GM18520 (cell line): Measurements from ENCODE around the gene FBN1.

Experiments used
- ATAC-seq: cut with Tn5 transposase; IDR thresholded peaks from one replicate; pipeline ENCODE4 v1.9.1; 2021; ENCODE audit not compliant: unreplicated experiment

Gene FBN1

DNA sequence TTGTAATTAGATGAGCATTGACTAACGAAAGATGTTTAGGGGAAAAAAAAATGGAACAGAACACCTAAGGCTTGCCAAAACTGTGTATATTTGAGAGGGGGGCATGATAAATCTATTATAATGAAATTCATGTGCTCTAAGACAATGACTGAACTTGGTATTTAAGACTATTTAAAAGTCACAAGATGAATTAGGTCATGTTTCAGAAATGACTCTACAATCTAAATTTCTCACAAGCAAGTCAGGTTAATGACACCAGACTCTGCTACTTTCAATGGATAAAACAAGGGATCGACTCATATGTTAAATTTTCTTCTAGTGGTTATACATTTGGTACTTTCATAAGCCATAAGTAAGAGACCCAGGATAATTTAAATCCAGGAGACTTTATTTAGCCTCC lies 235.9 kb downstream of the FBN1 start:
- no peak for ATAC-seq

DNA sequence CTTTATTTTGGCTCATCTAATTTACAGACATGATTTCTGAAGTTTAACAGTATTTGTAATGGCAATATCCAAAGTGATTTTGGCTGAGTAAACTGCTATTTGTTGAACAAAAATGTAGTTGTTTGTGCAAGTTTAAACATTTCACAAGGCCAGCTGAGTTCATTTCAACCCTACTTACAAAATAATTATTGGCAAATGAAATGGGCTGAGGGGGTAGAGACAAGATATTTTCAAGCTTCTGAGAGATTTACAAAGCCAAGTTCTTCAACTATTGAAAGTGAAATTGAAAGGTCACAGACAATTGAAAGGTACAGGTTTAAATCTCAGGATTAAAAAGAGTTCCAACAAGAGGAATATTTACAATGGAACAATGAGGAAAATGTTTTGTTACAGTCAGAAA lies 237.2 kb downstream of the FBN1 start:
- ATAC-seq = no peak

- ATAC-seq = no peak
These were observed 237.9 kb downstream of the FBN1 start for GRCh38 chr15:48407646-48408045.

GRCh38 chr15:48406911-48407310 lies 238.6 kb downstream of the FBN1 start:
- ATAC-seq = no peak

GRCh38 chr15:48406266-48406891 lies 239.1 kb downstream of the FBN1 start:
- ATAC-seq = no peak

- peak; percentile 57 for ATAC-seq
These were observed 242.9 kb downstream of the FBN1 start for GRCh38 chr15:48402427-48403177.

DNA sequence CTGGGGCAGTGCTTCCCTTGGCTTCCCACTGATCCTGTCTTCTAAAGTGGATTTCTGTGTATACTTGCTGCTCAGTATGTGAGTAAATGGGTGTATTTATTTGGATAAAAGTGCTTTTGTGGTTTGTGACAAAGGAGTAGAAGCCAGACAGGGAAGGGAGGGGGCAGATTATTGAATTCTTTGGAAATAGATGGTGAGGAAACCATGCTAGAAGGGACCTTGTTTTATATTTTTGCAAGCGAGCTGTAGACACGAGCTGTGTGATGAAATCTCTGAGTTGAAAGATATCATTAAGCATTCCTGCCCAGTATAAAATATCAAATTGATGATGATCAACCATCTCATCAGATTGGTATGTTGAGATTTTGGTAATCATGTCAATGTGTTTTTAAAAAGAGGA lies 245.4 kb downstream of the FBN1 start:
- ATAC-seq = no peak

DNA sequence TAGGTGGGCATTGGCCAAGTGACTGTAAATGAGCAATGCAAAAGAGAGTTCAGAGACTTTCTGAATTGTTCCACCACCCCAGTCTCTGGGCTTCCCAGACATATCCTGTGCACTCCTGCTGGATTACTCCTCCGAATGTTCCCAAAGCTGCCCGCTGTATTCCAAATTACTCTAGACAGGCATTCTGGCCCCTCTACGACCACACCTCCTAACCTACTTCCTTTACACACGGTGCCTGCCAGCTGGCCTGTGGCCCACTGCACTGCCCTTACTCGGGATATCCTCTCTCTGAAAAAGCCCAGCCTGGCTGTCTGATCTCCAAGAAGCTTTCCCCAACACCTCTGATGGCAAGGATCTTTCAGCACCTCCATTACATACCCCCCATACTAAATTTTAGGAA lies 247.7 kb downstream of the FBN1 start:
- no peak for ATAC-seq

GRCh38 chr15:48396020-48396419 lies 249.5 kb downstream of the FBN1 start:
- no peak for ATAC-seq

DNA sequence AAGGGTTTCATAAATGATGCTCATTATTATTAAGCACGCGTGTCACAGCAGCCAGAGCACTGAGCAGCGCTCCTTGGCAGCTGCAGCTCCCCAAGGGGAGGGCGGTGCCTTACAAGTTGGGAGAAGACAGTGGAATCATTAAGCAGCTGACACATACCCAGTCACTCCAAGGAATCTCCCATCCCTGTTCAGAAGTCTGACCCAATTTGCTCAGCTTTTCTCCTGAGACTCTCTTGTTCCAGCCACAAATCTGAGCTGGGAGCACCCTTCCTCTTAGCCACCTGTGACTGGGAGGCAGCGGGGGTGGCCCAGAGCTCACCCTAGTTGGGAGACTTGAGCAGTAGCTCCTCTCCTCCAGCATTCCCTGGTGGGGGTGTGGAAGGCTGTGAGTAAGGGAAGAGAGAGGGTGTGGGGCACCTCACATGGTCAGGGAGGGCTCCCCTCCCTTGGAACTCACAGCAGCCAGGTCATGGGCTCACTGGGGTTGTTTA lies 249.9 kb downstream of the FBN1 start:
- ATAC-seq = no peak

GRCh38 chr15:48394970-48395369 lies 250.5 kb downstream of the FBN1 start:
- ATAC-seq = no peak

DNA sequence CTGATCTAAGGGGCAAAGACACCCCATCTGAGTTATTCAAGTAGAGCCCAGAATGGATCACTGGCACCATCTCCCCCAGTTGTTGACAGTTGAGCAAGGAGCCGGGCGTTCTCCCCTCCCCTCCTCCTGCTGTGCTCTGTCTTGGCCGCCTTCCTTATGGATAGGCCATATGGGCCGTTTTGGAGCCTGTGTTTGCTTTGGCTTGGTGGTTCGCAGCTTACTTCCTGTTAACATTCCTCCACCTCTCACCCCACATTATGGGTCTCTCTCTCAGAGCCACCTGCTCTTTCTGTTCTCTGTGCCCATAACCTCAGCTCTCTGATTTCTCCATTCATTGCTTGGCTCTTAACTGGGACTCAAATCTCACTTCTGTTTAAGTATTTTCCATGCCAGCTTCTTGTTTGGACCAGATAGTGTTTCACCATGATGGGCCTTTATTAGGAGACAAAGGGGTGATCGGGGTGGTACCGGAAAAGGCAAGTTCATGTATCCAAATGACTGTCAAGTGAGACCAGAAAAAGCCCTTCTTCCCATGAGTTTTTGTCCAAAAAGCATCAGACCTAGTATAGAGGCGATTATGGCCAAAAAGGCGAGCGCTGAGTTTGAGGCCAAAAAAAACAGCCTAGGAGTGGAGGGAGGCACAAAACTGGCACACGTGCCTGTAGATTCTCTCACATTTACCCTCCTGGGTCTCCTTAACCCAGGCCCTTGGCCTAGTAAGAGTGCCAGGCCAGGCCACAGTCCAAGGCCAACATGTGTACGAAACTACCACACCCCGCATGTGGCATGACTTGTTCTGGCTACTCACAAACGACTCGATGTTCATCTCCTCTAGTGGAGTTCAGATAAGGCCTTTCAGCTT lies 251.6 kb downstream of the FBN1 start:
- no peak for ATAC-seq

- ATAC-seq = no peak
These were observed 253.2 kb downstream of the FBN1 start for GRCh38 chr15:48392356-48392755.

DNA sequence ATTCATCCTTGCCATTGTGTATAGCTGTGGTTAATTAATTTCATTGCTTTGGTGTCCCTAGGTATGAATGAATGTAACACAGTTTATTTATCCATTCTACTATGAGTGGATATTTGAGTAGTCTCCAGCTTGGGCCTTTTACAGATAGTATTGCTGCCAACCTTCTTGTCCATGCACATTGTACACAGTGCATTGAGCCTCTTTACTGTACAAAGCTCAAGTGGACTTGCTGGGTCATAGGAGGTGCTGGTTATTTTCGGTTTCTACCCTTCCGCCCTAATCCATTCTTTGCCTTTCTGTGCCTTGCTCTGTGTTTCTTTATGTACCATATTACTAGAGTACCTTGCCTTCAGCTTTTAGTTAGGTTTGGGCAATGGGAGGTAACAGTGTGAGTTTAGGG lies 253.6 kb downstream of the FBN1 start:
- ATAC-seq = no peak

GRCh38 chr15:48389691-48390143 lies 255.8 kb downstream of the FBN1 start:
- ATAC-seq = no peak

DNA sequence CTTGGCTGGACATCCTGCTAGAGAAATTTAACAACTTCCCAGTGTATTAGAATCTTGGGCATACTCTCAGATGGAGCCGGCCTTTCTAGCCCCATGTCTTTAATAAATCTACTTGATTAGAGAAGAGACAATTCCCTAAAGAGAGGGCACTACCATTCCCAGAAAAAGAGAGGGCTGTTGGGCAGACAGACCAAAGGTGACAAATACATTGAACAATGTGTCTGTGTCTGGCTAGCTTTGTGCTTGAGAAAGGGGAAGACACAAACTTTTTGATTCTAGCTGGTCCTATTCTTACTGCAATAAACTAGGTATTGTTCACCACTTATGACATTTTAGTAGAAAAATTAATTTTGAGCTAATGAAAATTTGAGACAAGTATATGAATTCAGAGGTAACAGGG lies 256.6 kb downstream of the FBN1 start:
- ATAC-seq = no peak

GRCh38 chr15:48388016-48388851 lies 257.3 kb downstream of the FBN1 start:
- no peak for ATAC-seq

GRCh38 chr15:48385031-48385830 lies 260.3 kb downstream of the FBN1 start:
- ATAC-seq = no peak

DNA sequence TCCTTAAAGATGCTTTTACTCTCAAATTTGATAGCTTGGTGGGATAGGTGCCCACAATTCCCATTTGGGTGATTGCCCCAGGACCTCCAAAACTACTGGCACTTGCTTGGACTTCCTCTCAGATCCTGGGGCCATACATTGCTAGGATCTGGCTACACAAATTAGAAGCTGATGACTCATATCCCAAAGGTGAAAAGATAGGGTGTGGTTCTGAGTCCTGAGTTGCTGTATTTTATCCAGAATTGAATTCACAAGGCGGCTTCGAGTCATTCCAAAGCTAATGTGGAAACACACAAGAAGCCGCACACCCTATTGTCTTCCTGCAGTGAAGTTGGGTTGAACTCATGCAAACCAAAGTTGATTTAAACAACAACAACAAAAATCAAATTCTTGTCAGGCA lies 260.9 kb downstream of the FBN1 start:
- no peak for ATAC-seq

DNA sequence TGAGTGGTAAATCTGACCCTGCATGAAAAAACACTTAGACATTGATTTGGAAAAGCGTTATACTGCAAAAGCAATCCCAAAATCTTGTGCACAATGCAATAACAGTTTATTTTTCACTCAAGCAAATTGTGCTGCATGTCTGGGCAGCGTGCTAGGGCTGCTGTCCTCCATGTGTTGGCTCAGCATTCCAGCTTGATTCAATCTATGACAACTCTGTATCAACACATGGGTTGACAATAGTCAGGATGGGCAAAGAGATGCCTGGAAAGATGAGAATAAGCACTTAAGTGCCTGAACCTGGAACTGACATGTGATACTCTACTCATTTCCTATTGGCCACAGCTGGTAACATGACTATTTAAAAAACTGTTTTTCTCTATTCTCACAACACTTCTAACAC lies 262.5 kb downstream of the FBN1 start:
- no peak for ATAC-seq
